ENCODE measurements around the gene ZKSCAN1.
"Not testable (repeated sequence)": the region's sequence is repeated elsewhere in the genome, so short reads cannot be mapped to it uniquely, and the experiment has no call there.

The ZKSCAN1 gene

GRCh38 chr7:100003711-100004661 lies 11.4 kb upstream of the ZKSCAN1 start:
- no peak for DNase-seq

DNA sequence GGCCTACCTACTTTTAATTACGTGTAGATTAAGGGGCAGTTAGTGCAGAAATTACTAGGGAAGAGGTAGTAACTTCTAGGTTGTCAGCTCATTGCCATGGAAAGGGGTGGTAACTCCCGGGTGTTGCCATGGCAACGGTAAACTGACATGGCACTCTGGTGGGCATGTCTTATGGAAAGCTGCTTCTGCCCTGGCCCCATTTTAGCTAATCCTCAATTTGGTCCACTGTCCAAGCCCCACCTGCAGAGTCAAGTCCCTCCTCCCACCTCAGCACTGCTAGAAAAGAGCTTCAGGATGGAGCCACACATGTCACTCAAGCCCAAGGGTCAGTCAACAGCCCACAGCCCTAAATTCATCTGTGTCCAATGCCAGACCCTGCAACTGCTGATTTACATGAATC lies 7.5 kb upstream of the ZKSCAN1 start:
- no peak for DNase-seq

DNA sequence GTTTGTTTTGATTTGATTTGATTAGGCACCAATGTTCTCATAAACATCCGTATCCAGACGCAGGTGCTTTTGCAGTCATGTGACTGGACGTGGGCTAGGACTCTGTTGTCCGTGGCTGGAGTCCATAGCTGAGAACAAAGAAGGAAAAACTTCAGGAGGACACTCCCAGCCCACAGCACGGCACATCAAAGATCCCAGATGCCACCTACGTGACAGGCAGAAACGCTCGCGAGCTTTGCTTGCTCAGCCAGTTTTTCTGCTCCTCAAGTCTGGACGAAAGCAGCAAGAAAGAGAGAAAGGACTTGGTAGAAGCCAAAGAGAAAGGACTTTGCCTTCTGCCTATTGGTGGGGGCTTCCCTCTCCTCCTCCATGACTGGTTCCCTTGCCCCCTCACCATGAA lies 6.9 kb upstream of the ZKSCAN1 start:
- no peak for DNase-seq

- DNase-seq, result not testable (repeated sequence)
Observed at GRCh38 chr7:100009952-100010351, 5.4 kb upstream of the ZKSCAN1 start.

DNA sequence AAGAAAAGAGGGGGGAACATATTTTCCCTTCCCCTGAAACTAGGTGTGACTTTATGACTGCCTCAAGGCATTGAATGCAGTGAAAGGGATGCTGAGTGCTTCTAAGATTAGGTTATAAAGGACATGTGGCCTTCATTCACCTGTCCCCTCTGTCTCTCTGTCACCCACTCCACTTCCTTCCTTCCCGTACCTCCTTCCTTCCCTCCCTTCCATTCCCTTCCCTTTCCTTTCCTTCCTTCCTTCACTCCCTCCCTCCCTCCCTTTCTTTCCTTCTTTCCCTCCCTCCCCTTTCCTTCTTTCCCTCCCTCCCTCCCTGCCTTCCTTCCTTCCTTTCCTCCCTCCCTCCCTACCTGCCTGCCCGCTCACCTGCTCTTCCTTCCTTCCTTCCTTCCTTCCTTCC lies 4.5 kb upstream of the ZKSCAN1 start:
- DNase-seq, result no peak

- no peak for DNase-seq
Observed at GRCh38 chr7:100011516-100011915, 3.9 kb upstream of the ZKSCAN1 start.

DNA sequence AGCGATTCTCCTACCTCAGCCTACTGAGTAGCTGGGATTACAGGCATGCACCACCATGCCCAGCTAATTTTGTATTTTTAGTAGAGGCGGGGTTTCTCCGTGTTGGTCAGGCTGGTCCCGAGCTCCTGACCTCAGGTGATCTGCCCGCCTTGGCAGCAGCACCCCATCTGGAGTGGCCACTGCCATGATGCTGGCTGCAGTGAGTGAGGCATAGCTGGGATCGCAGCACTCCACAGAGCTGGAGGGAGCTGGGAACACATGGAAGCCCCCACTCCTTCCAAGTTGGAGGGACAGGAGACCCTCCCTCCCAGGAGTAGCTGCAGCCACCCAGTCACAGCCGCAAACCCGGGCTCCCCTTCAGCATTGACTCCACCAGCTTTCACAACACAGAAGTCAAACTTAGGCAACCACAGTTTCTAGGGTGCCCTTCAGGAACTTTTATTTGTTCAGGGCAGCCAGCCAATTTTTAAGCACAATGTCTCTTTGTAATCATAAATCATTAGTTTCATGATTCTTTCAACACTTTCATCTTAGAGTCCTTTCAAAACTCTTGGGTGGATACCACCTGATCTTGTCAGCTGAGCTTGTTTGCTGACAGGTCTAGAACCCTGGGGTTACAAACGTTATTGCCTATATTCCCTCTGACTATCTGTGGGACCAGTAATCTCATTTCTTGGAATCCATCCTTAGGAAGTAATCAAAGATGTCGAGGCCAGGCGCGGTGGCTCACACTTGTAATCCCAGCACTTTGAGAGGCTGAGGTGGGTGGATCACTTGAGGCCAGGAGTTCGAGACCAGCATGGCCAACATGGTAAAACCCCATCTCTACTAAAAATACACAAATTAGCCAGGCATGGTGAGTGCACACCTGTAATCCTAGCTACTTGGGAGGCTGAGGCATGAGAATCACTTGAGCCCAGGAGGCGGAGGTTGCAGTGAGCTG lies 2.7 kb upstream of the ZKSCAN1 start:
- not testable (repeated sequence) for DNase-seq

- DNase-seq, result no peak
Observed at GRCh38 chr7:100013328-100013676, 2.1 kb upstream of the ZKSCAN1 start.

- no peak for DNase-seq
Observed at GRCh38 chr7:100016215-100016901, 962 bp downstream of the ZKSCAN1 start.

DNA sequence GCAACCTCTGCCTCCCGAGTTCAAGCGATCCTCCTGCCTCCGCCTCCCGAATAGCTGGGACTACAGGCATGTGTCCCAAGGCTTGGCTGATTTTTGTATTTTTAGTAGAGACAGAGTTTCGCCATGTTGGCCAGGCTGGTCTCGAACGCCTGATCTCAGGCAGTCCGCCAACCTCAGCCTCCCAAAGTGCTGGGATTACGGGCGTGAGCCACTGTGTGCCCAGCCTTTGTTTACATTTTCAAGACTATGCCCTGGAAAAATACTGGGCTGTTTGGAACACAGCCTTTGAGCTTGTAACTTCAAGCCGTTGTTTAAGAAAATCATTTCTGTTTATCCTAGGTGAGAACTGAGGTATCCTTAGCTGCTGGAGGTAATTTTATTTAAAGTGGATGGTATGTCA lies 1.9 kb downstream of the ZKSCAN1 start:
- DNase-seq, result no peak

- no peak for DNase-seq
Observed at GRCh38 chr7:100017875-100018274, 2.5 kb downstream of the ZKSCAN1 start.

DNA sequence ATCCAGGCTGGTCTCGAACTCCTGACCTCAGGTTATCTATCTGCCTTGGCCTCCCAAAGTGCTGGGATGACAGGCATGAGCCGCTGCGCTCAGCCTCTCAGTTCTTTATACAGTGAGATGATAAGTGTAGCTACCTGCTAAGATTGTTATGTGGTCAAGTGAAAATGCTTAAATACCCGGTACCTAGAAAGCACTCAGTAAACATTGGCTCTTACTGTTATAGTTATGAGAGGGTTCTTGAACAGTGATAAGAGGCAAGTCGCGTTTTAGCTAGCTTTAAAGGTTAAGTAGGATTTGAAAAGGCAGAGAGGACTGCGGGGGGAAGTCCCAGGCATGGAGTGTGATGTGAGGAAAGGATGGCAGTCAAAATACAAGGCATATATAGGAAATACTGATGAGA lies 4.5 kb downstream of the ZKSCAN1 start:
- DNase-seq, result no peak

GRCh38 chr7:100021297-100021696 lies 5.9 kb downstream of the ZKSCAN1 start:
- DNase-seq, result no peak

DNA sequence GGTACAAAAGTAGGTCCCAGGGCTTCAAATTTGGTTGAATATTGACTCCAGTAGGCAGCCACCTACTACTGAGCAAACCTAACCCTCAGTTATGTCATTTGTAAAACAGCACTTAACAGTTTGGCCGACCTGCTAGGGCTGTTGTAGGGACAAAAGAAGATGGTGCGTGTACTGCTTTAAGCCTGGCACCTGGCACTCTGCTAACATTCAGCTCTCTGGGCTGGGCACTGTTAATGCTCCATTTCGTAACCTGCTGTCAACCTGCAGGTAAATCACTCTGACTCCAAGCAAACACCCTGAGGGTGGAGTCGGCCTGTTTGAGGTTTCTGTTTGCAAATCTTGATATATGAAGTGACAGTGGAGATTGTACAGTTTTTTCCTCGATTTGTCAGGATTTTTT lies 7.2 kb downstream of the ZKSCAN1 start:
- DNase-seq, result no peak

DNA sequence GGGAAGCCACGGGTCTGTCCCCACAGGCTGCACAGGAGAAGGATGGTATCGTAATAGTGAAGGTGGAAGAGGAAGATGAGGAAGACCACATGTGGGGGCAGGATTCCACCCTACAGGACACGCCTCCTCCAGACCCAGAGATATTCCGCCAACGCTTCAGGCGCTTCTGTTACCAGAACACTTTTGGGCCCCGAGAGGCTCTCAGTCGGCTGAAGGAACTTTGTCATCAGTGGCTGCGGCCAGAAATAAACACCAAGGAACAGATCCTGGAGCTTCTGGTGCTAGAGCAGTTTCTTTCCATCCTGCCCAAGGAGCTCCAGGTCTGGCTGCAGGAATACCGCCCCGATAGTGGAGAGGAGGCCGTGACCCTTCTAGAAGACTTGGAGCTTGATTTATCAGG lies 8.1 kb downstream of the ZKSCAN1 start:
- DNase-seq, result no peak

GRCh38 chr7:100024020-100024619 lies 8.7 kb downstream of the ZKSCAN1 start:
- DNase-seq, result no peak

DNA sequence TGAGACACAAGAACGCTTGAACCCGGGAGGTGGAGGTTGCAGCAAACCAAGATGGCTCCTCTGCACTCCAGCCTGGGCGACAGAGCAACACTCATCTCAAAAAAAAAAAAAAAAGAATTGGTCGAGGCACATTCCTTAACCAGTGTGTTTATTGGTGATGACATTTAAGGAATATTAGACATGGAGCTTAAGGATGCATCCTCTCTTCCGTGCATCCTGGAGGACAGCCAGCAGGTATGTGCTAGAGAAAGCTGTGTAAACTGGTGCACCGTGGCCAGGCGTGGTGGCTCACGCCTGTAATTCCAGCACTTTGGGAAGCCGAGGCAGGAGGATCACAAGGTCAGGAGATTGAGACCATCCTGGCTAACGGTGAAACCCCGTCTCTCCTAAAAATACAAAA lies 11.8 kb downstream of the ZKSCAN1 start:
- DNase-seq, result no peak

- DNase-seq, result no peak
Observed at GRCh38 chr7:100029596-100029995, 14.2 kb downstream of the ZKSCAN1 start.

DNA sequence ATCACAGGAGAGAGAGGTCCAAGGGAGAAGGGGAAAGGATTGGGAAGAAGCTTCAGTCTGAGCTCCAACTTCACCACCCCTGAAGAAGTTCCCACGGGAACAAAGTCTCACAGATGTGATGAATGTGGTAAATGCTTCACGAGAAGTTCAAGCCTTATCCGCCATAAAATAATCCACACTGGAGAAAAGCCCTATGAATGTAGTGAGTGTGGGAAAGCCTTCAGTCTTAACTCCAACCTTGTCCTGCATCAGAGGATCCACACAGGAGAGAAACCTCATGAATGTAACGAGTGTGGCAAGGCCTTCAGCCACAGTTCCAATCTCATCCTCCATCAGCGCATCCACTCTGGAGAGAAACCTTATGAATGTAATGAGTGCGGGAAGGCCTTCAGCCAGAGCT lies 18.1 kb downstream of the ZKSCAN1 start:
- no peak for DNase-seq

DNA sequence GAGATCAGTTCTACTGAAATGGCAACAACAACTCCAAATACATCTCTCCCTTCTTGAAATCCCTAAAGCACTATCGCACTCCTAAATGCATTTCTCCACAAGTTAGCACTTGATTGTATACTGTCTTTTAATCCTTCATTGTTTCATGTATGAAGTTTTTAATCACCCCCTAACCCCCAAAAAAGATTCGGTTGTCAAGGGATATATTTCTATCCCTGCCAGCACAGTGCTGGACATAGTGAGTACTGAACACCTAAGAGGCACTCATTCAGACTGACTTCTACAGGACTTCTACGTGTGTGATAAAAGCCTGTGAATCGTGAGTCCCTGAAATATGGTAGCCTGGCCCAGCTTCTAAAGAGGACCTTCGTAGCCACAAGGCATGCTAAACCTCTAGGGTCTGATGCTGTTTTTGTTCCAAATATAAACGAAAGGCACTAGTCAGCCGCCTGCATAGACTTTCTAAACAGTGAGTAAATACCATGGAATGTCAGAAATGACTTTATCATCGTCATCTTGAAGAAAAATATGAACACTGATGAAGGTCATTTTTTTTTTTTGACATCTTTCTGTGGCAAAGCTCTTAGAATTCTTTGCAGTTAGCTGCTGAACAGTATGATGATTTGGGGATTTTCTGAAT lies 19.6 kb downstream of the ZKSCAN1 start:
- DNase-seq, result no peak

GRCh38 chr7:100035876-100036275 lies 20.5 kb downstream of the ZKSCAN1 start:
- DNase-seq, result no peak

GRCh38 chr7:100038326-100038725 lies 22.9 kb downstream of the ZKSCAN1 start:
- no peak for DNase-seq

Data from 8988T (cell line).